HG03066 (cell line): Measurements from ENCODE around the gene SF3A2.

Source experiments
- ATAC-seq: cut with Tn5 transposase; IDR thresholded peaks from one replicate; pipeline ENCODE4 v1.9.1; 2021; ENCODE audit warnings: low read depth; ENCODE audit not compliant: unreplicated experiment

The SF3A2 gene

GRCh38 chr19:2226051-2226839 lies 10.4 kb upstream of the SF3A2 start:
- no peak for ATAC-seq

- ATAC-seq = no peak
Observed at GRCh38 chr19:2226840-2227360, 9.7 kb upstream of the SF3A2 start.

- ATAC-seq = no peak
Observed at GRCh38 chr19:2227415-2228156, 9.0 kb upstream of the SF3A2 start.

- ATAC-seq = no peak
Observed at GRCh38 chr19:2228157-2229030, 8.2 kb upstream of the SF3A2 start.

- no peak for ATAC-seq
Observed at GRCh38 chr19:2229103-2230032, 7.3 kb upstream of the SF3A2 start.

- no peak for ATAC-seq
Observed at GRCh38 chr19:2230033-2230531, 6.5 kb upstream of the SF3A2 start.

- ATAC-seq = no peak
Observed at GRCh38 chr19:2230807-2231533, 5.7 kb upstream of the SF3A2 start.

GRCh38 chr19:2231621-2232221 lies 4.9 kb upstream of the SF3A2 start:
- no peak for ATAC-seq

GRCh38 chr19:2232286-2233151 lies 4.1 kb upstream of the SF3A2 start:
- no peak for ATAC-seq

- no peak for ATAC-seq
Observed at GRCh38 chr19:2233601-2234280, 2.9 kb upstream of the SF3A2 start.

GRCh38 chr19:2234996-2235380 lies 1.6 kb upstream of the SF3A2 start:
- no peak for ATAC-seq

- no peak for ATAC-seq
Observed at GRCh38 chr19:2235381-2236063, 1.1 kb upstream of the SF3A2 start.

- ATAC-seq = no peak
Observed at GRCh38 chr19:2236064-2236313, 635 bp upstream of the SF3A2 start.

GRCh38 chr19:2237051-2237868 lies 636 bp downstream of the SF3A2 start:
- ATAC-seq = no peak

- ATAC-seq = no peak
Observed at GRCh38 chr19:2237869-2238153, 1.2 kb downstream of the SF3A2 start.

GRCh38 chr19:2239173-2239572 lies 2.5 kb downstream of the SF3A2 start:
- ATAC-seq = no peak
